GM18526 (cell line): ENCODE results near the gene LMBR1L.
A peak's percentile ranks its signal among the peaks of the same experiment; 100 is the strongest.

Experiments
- POLR2A ChIP-seq: IDR thresholded peaks from 3 replicates; pipeline ENCODE4 v1.6.1; 2011; ENCODE audit not compliant: insufficient read length; ENCODE audit errors: extremely low read depth

Gene LMBR1L

DNA sequence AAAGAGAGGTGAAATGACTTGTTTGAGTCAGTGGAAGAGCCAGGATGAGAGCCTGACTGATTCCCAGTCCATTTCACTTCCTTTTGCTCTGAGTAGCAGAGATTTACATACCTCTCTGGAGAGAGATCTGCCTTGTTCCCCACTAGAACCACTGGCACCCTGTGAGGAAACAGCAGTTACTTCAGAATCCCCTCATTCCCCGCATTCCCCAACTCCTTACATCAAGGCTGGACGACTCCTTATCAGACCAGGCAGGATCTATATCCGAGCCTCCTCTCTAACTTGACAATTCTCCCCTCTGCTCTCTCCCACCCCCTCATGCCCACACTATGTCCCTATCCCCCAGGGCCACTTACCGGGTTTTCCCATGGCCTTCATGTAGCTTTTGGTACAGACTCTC is 44.5 kb downstream of the LMBR1L start:
- TF ChIP-seq POLR2A: no peak

DNA sequence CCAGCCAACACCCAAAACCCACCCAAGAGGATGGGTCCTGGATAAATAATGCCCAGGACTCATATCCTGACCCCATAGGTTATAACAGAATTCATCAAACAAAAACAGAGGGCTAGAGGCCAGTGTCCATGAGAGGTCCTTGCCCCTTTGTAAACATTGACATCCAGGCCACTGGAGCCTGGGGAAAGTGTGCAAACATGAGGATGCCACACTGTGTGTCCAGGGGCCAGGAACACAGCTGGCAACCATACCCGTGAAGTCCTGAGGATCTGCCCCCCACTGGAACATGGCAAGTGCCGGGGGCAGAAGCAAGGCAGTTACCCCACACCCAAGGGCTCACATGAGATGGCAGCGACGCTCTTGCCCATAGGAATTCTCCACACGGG is 45.9 kb downstream of the LMBR1L start:
- TF ChIP-seq POLR2A: no peak

DNA sequence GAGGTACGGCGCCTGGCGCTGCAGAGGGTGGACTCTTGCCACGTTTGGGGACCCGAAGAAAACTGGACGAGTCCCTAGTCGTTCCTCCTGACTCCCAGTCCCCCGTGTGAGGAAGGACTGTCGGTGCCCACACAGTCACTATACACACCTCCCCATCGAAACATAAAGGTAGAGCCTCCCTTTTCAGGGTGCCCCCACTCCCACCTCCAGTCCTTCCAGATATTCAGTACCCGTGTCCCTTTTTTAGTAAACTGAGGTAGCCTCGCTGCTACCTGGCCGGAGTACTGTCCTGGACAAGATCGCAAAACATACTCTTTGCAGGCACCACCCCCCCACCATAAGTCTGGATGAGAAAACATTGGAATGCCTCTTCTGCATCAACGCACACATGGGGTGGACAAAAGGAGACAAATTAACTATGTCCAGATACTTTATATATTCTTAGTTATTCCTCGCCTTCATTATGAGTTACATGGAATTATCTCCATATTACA is 49.4 kb downstream of the LMBR1L start:
- TF ChIP-seq POLR2A: no peak

DNA sequence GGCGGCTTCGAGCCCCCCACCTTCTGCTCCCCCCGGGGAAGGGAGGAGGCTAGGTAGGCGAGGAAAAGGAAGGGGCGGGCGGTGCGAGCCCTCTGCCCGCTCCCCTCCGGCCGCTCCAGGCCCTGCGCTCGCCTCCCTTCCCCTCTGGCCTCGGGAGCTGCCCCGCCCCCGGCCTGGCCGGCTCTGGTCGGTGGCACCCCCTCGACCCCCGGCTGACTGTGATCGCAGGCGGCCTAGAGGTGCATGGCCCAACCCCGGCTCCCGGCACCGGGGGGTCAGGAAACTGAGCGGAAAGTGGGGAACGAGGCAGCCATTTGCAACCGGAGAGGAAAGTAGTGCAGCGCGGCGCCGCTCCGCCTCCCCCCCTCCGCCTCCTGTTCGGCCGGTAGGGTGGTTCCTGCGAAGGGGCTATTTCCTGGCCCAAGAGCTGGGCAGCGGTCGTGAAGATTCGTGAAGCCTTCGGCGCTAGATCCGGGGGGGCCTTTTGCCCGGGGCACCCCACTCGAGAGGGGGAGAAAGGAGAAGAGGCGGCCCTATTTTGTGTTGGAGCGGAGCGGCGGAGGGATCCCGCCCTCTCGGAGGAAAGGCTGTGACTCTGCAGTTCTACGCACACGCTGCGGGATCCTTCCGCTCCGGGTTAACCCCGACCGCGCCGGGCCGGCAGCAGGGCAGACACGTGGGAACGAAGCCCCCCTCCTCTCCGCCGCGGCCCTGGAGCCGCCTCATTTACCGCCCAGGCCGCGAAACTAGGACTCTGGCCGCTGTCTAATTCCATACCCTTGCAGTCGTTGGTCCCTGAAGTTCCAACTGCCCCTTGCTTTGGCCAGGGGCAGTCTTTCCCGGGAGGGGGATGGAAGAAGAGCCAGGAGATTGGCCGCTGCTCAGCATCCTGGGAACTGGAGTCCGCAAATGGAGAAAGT is 50.1 kb downstream of the LMBR1L start, which contains the start of gene KMT2D:
TSS of gene KMT2D (minus strand) at position 558 of the 920 bp plus-strand sequence. CDS start 5,470 bp downstream, outside the sequence.
- TF ChIP-seq POLR2A: peak; percentile 60

DNA sequence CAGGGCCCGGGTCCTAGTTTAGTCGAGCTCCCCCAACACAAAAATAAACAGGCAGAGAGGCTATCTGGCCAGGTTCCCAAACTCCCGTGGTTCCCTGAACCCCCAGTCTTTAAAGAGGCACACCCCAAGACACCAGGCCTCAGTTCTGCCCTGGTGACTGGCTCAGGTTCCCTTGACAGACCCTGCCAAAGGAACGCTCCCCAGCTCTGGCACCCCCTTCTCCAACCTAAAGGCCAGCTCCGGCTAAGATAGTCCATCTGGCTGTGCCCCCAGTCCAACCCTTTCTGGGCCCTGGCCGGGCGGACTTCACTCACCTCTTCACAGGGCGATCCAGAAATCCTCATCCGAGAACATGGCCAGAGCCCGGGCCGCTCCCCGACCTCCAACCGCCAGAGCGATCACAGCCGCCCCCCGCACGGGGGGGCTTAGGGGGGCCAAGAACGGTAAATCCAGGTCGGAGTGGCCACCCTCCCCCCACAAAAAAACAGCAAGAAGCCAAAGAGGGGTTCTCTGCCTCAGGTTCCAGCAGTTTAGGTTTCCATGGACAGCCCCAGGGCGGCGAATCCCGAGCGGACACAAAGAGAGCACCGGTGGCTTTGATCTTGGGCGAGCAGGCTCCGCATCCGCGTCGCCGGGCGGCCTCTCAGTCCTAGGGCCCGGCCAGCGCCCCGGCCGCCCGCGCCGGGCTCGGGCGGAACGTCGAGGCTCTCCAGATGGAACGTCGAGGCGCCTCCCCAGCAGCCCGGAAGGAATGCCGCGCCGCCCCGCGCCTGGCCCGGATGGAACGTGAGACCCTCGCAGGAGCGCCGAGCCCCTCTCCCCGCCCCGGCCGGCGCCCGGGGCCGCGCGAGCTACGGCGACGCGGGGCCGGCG is 51.1 kb downstream of the LMBR1L start:
- TF ChIP-seq POLR2A: no peak

DNA sequence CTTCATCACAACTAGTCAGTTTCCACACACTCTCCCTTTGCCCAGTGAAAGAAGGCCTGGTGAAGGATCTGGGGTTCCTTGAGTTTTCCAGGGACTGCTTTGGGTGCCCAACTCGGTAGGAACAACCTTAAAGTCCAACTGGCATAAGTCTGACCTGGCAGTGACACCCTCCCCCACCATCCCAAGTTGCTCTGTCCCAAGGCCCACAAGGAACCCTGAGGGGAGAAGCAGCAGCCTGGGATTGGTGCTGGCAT is 51.7 kb downstream of the LMBR1L start:
- TF ChIP-seq POLR2A: no peak

DNA sequence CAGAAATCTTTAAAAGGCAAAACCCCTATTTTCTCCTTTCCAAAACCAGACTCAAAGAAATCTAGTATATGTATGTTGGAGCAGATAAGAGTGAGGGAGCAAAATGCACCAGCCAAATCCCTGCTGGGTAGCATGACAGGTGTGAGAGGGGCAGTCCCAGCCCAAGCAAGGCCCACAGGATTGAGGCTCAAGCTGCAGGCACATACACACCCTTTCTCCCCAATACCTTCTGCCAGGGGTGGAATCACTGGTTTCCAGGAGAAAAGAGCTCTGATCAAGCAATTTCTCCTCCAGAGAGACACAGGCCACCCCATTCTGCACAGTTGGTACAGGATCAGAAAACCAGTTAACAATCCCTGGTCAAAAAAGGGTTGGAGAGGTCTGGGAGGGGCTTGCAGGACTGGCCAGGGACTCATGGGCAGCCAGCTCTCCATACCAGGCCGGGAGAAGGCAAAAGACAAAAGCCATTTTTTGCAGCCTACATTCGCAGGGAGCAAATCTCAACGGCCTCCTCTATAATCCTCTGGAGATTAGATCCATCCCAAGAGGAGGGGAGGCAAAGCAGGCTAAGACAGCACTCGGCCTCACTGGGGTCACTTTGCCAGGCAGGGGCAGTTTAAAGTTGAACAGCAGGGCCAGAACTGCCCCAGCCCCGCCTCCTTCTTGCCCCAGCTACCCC is 52.1 kb downstream of the LMBR1L start:
- no peak for TF ChIP-seq POLR2A

DNA sequence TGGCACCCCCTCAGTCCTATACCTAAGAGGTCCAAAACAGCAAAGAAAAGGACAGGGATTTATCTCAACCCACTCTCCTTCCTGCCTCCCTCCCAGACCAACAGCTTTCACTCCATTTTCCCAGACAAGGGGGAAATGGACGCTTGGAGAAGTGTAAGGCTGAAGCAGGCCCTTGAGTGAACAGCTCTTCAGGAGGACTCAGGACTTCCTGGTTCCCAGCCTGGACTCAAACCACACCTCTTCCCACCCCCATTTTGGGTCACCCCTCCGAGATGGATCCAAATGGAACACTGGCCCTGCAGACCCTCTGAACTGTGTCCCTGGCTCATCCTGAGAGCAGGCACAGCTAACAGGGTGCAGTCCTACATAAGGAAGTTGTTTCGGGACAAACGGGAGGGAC is 52.8 kb downstream of the LMBR1L start:
- no peak for TF ChIP-seq POLR2A

DNA sequence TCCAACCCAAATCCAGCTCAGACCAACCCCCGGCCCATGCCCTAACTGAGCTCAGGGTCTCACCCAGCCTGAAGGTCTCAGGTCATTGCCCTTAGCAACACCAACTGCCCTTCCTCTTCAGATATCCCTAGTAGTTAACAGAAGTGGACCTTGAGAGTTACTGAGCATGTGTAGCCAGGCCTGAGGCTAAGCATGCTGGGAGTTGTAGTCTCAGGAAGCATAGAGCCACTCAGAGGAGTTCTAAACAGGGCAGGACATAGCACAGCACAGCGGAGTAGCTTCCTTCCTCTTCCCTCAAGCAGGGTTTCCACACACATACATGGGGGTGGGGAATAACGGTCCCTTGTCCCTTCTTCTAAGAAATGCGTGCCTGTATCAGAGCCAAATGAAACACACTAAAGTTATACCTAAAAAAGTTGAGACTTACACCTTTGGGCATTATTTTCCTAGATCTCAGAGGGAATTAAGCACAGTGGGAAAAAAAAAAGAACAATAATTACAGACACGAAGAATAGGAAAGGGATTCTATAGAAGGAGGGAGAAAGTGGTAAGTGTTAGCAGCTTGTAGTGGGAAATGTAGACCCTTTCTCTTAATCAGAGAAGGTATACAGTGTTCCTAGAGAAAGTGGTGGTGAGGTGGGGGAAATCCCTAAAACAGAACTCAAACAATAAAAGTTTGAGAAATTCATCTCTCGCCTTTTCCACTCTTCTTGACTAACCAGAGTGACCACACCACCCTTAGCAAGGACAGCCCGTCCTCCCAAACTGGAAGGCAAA is 54.5 kb downstream of the LMBR1L start:
- no peak for TF ChIP-seq POLR2A

DNA sequence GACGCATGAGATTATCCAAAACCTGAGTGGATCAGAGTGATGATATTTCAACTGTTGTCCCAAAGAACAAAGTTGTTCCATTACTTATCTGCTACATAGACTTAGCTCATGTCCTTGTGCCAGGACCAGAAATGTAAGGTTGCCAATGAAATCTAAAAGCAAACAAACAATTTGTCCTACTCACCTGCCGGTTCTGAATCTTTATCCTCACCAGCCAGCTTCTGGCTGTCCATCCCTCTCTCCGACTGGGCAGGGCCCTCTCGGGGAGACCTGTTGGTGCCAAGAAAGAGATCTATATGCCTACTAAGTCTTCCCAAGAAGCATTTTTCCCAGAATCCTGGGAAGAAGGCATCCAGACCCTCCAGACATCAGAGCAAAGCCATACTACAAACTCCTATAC is 55.6 kb downstream of the LMBR1L start:
- TF ChIP-seq POLR2A: no peak

DNA sequence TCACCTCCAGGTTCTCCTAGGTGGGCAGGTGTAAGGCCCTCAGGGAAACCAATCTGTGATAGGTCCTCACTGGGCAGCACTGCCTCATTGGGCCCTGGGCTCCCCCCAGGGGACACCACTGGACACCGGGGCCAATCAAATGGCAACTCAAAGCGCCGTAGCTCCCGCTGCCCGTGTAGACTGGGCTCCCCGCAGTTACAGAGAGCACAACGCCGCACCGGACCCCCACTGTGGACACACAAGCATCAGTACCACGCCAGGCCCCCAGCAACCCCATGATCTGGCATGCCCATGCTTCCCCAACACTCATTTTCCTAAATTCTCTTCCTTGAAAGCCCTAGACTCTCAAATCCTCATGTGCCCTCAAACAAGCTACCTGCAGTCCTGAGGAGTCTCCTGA is 56.1 kb downstream of the LMBR1L start:
- no peak for TF ChIP-seq POLR2A

DNA sequence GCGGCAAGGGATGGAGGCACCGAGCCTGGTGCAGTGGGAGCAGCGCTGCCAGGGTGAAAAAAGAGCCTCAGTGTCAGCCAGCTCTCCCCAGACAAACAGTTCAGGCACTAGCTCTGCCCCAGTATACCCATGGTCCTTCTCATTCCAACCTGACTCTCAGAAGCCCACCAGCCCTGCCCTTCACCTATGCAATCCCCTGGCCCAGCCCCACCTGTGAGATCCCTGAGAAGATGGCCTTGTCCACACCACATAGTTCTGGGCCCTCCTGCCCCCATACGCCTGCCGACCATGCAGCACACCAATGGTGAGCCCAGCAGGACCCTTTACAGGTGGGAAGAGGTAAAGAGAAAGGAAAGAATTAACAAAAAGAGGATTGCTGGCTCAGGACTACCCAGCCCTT is 56.6 kb downstream of the LMBR1L start:
- TF ChIP-seq POLR2A: no peak

DNA sequence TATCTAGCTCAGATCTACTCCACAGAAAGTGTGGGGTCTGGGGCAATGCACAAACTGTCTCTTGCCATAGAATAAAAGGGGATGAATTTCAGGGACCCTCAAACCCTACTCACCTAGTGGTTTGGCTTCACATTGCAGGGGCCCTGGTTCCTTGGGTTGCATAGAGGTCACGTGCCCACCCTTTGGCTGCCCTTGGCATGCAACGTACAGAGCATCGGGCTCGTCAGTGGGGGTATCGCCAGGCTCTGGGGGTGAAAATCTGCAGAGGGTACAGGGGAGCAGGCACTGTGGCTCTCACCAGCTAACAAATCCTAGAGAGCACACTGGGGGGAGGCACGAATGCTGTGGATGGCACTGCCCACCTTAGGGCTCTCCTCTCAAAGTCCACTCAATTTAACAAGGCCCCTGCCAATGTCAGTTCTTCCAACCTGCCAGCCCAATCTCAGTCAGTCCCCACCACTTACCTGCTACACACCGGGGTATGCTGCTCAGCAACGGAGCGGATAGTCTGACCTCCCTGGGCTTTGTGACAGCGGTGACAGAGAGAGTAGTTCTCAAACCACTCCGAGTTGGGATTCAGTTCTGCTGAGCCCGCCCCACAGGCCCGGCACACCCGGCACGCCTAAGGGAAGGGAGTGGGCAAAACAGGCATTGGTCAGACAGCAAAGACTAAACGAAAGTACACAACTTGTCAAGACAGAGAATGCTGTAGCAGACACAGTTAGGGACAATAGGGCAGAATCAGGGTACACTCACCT is 58.0 kb downstream of the LMBR1L start:
- no peak for TF ChIP-seq POLR2A
